HG02870 (cell line): ENCODE measurements around the gene ABAT.

Source experiments
- ATAC-seq: cut with Tn5 transposase; IDR thresholded peaks from one replicate; pipeline ENCODE4 v1.9.1; 2021; ENCODE audit warnings: mild to moderate bottlenecking, moderate library complexity; ENCODE audit not compliant: unreplicated experiment

The ABAT gene

DNA sequence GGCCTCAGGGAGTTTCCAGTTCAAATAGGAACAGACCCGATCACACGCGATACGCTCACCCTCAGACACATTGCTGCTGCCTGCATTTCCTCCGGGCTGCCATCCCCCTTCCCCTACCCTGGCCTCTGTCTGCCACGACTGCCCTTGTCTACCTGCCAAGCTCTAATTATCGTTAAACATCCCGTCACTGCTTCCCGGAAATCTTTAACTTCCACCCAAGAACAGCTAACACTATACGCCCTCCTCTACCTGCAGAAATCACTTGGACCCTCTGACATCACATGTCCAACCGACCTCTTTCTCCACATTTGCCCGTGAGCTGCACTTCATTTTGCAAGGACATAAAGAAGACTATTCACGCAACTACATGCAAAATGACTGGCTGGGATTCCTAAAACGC, 40.4 kb downstream of the ABAT start:
- ATAC-seq, result no peak

DNA sequence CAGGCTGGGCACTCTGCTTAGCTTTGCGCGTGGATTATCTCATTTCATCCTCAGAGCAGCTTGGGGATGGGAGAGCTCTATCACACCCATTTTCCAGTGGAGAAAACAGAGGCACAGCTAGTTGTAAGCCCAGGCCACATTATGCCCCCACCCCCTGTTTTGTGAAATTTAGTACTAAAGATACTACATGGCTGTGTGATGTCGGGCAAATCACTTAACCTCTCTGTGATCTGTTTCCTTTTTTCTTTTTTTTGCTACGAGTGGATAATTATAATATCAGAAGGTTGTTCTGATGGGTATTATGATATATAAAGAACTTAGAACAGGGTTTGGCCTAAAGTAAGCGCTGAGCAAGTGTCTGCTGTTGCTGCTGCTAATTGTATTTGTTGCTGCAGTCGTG, 41.6 kb downstream of the ABAT start:
- no peak for ATAC-seq

DNA sequence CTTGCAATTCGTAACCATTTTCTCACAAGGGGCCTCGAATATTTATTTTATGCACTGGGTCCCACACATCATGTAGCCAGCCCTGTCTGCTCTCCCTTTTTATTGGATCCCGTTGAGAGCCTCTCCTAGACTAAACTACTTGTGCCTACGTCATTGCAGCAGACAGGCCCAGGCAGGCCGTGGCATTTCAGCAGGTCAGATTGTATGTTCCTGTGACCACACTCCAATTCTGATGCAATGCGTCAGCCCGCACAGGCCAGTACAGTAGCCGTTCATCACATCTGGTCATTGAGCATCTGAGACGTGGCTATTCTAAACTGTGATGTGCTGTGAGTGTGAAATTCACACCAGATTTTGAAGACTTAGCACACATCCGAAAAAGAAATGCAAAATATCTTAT, 42.2 kb downstream of the ABAT start:
- ATAC-seq, result no peak

DNA sequence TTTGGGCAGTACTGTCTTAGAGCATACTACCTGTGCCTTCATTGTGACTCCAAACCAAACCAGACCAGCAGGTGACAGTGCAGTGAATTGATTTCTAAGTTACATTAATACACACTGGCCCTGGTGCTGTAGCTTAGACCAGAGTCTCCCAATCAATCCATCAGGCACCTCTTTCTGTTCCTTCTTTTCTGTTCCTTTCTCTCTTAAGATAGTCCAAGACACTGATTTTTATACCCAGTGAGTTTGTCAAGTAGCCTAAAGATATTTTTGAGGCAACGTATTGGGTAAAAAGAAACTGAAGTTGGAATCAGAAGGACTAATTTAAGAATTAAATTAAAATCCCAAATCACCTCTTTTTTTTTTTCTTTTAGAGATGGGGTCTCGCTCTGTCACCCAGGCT, 43.1 kb downstream of the ABAT start:
- no peak for ATAC-seq

DNA sequence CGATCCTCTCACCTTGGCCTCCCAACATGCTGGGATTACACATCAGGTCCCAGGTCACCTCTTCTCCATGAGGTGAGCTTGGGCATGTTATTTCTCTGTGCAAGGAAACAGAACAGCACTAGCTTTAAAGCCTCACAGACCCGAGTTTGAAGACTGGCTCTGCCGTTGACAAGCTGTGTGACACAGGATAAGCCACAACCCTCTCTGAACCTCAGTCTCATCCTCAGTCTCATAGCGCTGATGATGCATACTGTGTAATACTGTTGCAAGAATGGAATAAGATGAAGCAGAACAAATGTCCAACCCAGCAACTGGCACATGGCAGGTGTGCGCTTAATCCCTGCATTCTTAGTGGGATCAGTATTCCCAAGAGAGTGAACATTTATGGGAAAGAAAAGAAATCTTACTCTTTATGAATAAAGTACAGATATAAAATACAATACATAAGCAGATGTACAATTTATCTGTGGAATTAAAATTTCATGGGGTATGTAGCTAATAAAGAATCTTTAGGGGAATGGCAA, 43.5 kb downstream of the ABAT start:
- no peak for ATAC-seq

DNA sequence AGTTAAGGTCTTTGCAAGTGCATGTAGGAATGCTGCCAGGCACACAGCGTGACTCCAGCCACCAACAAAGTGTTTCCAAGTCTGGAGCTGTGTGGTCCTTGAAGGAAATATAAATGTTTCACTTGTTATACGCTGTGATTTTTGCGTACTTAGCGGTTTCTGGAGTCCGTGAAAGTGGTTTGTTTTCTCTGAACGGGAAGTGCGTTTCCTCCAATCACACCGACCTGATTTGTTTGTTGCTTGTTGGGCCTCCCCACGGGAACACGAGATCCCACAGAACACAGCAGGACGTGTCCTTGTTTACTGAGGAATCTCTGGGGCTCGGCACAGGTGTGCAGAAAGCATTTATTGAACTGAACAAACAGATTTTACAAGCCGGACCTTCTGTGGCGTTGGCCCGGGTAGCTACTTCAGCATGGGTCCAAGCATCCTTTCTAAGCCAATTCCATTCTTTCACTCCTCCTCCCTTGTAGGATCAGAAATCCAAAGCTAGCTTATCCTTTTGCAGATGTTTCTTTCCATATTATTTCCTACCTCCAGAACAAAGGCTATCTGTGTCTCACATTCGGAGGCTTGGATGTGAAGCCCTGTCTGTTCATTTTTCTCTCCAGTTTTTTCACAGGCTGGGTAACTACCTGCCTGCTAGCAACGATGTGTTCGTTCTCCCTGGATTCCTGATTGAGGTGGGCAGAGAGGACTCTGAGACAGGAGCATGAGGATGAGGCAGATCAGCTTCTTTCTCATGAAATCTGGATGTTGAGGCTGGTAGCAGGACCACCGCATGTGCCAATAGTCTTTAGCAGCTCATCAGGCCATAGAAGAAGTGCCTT, 44.6 kb downstream of the ABAT start:
- no peak for ATAC-seq

DNA sequence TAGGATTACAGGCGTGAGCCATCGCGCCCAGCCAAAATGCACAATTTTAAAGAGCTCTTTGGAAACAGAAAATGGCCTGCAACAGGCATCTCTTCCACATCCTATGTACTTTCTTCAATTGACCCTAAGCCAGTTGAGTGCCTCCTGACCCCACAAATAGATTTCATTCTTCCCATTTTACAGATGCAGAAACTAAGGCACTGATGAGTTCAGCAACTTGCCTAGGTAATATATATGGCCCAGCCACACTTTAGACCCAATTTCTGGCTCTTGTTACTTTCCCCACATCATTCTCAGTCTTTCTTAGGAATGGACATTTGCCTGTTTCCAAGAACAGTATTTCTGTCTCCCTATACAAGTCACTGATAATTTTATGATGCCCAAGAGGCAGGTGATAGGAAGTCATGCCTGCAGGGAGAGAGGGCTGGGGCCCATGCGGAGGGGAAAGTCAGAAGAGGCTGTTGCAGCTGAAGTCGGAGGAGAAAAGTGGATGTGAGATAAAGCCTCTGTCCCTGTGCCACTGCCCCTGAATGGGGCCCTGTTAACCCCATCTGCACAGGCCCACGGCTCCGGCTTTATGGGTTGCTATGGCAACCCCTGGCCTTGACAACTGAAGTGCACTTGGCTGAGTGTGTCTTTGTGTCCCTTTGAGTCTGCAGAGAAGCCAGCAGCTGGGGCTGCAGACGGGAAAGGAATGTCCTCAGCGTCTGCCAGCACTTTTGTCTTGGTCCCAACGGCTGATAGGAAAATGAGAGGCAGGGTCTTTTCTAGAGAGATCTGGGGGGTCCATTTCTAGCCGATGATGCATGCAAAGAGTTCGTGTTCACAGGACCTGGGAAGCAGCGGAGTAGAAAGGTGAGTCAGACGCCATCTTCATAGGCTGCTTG, 45.9 kb downstream of the ABAT start:
- ATAC-seq, result no peak

DNA sequence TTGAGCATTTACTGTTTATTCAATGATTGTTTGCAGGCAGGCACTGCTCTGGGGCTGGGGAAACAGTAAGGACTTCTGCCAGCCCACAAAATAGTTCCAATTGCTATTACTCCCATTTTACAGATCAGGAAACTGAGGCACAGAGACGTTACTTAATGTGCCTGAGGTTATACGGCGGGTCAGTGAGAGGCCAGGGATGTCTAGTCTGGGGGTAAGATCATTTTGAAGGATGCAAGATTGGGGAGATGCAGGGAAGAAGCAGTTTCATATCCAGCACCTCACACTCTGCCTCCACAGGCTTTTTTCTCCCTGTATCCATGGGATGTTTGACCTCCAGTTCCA, 46.5 kb downstream of the ABAT start:
- ATAC-seq, result no peak

DNA sequence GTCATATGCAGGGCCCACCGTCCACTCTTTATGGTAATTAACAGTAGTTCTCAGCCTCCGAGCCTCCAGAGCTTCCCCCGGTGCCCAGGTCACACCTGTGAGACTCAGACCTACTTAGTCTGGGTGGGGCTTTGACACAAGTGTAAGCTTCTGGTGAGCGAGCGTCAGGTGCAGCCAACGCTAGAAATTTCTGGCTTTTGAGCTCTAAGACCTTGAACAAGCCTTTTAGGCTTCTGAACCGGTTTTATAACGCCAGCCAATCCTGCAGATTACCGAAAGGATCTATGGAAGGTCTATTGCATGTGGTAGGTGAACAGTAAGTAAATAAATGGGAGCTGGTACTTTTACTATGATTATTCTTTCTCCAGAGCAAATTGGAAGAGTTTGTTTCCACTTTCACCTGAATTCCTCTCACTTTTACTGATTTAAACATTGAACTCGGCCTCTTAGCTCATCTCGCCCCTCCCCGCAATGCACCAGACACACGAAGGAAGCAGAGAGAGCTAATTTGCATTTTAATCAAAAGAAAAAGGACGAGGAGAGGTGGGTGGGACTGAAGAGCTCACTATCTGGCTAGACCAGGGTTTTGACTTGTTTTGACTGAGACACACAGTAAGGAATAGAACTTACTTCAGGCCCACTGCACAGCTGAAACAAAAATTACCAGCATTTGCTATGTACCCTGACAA, 47.1 kb downstream of the ABAT start:
- ATAC-seq, result no peak

DNA sequence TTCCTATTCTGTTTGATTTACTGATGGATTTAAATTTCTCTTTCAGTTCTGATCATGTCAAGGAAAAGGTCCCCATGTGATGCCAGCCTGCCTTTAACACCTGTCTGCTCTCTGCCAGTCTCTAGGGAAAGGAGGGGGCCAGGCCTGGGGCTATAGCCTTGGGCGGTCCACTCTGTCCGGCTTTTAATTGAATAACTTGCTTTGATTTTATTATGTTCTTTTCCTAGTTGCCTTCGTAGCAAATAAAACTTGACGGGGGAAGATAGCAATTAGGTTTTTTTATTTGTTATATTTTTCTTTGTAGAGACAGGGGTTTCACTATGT, 47.6 kb downstream of the ABAT start:
- ATAC-seq, result no peak

DNA sequence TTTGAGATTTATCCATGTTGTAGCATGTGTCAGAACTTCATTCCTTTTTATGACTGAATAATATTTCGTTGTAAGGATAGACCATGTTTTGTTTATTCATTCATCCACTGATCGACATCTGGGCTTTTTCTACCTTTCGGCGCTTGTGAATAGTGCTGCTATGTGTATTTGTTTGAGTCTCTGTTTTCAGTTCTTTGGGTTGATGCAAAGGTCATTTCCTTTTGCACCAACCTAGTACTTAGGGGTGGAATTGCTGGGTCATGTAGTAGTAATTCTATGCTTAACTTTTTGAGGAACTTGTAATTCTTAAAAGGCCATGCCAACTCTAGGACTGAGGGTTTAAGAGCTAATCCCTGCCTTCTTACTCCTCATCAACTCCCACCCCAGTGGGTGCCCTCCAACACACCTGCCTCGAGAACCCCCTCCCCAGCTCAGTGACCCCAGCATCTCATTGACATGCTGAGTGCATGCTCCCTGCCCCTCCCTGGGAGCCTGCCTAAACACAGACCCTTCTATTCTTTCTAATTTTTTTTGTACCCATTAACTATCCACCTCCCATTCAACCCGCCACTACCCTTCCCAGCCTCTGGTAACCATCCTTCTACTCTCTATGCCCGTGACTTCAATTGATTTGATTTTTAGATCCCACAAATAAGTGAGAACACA, 51.2 kb downstream of the ABAT start:
- ATAC-seq, result no peak

DNA sequence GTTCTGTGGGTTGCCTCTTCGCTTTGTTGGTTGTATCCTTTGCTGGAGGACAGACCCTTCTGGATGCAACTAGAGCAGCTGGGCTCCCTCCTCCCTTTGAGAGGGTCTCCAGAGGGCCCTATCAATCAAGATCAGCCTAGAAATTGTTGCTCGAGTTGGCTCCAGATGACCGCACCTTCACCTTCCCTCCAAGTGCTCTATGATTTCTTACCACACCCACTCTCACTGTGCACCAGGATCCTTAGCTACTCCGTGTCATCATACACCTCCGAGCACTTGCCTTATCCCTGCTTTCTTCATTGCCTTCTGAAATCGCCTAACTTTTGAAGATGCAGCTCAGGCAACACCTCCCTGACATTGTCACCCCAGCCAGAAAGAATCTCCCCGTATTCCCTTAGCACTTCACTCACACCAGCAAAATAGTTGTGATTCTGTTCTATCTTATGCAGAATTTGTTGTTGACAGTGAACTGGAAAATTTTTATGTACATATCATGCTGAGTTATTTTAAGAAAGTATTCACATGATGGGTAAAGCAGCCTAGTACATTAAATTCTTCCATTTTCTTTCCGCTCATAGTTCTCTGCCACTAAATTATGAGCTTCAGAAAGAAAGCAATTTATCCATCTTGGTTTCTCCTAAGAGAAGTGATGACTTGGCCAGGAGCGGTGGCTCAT, 52.9 kb downstream of the ABAT start:
- no peak for ATAC-seq

DNA sequence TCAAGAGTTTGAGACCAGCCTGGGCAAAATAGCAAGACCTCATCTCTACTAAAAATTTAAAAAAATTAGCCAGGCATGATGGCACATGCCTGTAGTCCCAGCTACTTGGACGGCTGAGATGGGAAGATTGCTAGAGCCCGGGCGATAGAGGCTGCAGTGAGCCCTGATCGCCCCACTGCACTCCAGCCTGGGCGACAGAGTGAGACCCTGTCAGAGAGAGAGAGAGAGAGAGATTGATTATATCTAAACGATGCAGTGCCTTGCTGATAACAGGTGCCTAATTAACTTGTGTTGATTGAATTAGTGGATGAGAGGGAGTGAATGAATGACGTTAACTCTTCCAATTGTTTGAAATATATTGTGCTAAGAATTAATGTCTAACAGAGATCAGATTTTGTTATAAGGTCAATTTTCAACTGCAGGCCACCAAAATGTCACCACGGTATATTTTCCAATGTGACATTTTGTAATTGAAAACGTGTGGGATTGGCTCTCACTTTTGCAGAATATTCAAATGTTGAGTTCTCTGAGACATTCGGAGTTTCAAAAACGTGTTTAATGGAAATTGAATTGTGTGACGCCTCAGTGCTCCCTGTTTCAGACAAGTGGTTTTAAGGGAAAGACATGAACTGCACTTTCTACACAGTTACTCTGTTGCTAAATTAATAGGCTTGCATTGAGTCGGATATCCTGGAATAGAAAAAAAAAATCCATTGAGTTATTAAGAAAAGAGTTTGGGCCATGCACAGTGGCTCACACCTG, 53.6 kb downstream of the ABAT start:
- ATAC-seq, result no peak

DNA sequence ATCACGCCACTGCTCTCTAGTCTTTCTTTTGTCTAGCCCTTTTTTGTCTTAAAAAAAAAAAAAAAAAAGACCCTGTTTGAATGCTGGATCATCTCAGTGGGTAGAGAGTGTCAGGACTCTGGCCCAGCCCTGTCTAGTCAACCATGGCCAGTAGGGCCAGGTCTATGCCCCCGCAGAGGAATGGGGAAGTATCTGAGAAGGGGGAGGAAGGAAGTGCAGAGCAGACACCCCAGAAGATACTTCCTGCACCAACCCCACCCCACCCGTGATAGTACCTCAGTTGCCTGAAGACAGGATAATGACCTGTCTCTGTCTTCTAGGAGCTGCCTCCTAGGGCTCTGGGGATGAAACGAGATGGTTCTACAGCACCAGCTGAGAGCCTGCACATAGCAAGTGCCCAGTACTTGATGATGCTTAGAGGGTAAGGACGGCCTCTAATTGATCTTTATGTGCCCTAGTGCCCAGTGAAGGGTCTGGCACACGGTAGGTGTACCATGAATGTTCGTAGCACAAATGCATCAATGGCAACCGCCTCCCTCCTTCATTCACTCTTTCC, 55.4 kb downstream of the ABAT start:
- no peak for ATAC-seq

DNA sequence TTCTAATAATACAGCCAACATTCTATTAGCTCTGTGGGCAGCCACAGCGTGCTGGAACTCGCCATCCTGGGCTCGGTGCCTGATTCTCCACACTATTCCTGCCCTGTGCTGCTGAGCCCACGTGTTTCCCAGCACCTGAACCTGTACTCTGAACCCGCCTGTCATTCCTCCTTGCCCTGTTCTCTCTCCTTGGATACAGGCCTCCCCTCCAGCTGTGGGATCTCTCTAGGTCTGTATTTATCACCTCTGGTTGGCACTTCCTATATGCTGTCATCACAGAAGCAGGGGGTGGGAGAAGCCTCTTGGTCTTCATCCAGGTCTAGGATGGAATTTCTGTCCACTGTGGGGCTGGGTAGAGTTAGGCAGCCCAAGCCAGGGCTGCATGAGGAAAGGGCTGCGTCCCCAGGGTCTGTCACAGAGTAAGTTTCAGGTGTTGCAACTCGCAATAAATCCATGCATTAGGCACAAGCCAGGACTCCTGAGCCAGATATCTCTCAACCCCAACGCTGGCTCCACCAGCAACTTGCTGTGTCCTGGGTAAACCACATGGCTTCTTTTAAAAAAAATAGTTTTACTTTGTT, 56.0 kb downstream of the ABAT start:
- no peak for ATAC-seq

DNA sequence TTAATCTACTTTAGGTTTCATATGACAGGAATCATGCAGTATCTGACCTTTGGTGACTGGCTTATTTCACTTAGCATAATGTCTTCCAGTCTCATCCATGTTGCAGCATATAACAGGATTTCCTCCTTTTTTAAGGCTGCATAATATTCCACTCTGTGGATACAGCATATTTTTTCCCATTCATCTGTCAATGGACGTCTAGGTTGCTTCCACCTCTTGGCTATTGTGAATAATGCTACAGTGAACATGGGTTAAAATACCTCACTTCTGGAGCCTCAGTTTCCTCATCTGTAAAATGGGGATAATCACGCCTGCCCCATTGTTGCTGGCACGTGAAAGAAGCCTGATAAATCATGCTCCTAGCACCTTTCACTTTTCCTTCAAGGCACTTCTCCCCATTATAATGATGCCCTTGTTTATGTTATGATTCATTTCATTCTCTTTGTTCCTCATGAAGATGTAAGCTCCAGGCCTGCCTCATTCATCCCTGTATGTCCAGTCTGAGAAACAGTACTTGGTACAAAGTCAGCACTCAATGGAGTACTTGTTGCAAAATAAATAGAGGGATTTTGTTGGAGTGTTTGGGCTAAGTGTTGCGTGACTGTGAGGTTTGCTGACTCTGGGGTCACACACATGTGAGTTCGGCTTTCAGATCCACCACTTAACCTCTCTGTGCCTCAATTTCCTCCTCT, 59.6 kb downstream of the ABAT start:
- no peak for ATAC-seq

DNA sequence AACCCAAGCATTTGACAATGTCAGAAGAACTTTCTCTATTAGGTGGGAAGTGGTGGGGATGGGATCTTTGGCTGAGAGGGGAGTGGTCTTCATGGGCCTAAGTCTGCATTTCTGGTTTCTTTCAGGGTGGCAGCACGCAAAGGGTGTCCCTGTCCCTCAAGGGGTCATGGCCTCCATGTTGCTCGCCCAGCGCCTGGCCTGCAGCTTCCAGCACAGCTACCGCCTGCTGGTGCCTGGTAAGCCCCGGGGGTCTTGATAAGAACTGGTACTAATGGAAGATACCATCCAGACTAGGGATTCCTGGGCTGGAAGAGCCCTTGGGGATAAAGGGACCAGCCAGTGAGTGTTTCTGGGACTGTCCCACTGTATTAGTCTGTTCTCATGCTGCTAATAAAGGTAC, 61.2 kb downstream of the ABAT start:
- ATAC-seq, result no peak

DNA sequence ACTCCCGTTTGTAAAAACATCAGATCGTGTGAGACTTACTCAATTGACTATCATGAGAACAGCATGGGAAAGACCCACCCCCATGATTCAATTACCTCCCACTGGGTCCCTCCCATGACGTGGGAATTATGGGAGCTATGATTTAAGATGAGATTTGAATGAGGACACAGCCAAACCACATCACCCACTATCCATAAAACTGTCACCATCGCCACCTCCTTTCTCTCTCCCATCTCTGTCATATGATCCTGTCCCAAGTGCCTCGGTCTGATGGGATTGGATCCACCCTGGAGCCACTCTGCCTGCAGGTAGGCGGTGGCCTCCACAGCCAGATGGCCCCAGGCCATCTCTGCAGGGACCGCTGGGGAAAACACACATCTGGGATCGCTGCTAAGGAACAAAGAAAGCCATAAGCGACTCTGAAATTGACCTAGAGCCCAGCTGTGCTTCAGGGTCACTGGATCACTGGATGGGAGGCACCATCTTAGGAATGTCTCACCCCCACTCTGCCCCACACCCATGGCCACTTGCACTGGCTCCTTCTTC, 61.8 kb downstream of the ABAT start:
- no peak for ATAC-seq
